ENCODE data around the gene AURKA.

The AURKA gene

GRCh38 chr20:56392132-56392880 lies at the start of gene AURKA, which contains the start of gene CSTF1:
Gene AURKA, minus strand, starts transcription at chr20:56392215. Its CDS starts 4,018 bp downstream, at chr20:56388197.
Gene CSTF1, plus strand, starts transcription at chr20:56392645. Its CDS starts 2,908 bp downstream, at chr20:56395553.
- peak; percentile 94 for DNase-seq

- DNase-seq: no peak
These were observed 48.5 kb upstream of the AURKA start for GRCh38 chr20:56440346-56441007.

- DNase-seq: no peak
These were observed 47.8 kb upstream of the AURKA start for GRCh38 chr20:56439771-56440291.

- DNase-seq: no peak
These were observed 46.3 kb upstream of the AURKA start for GRCh38 chr20:56438284-56438683.

- DNase-seq: no peak
These were observed 45.4 kb upstream of the AURKA start for GRCh38 chr20:56437196-56437960.

- DNase-seq: no peak
These were observed 41.9 kb upstream of the AURKA start for GRCh38 chr20:56433880-56434255.

- DNase-seq: no peak
These were observed 41.3 kb upstream of the AURKA start for GRCh38 chr20:56433221-56433879.

- no peak for DNase-seq
These were observed 39.5 kb upstream of the AURKA start for GRCh38 chr20:56431471-56431870.

- no peak for DNase-seq
These were observed 38.9 kb upstream of the AURKA start for GRCh38 chr20:56430957-56431356.

GRCh38 chr20:56430461-56430860 lies 38.4 kb upstream of the AURKA start:
- DNase-seq: no peak

- DNase-seq: no peak
These were observed 37.9 kb upstream of the AURKA start for GRCh38 chr20:56429941-56430340.

GRCh38 chr20:56429502-56429901 lies 37.5 kb upstream of the AURKA start:
- DNase-seq: no peak

- no peak for DNase-seq
These were observed 36.9 kb upstream of the AURKA start for GRCh38 chr20:56428881-56429280.

- DNase-seq: no peak
These were observed 36.4 kb upstream of the AURKA start for GRCh38 chr20:56428410-56428809.

- no peak for DNase-seq
These were observed 35.8 kb upstream of the AURKA start for GRCh38 chr20:56427797-56428196.

GRCh38 chr20:56426926-56427325 lies 34.9 kb upstream of the AURKA start:
- DNase-seq: no peak

GRCh38 chr20:56426026-56426425 lies 34.0 kb upstream of the AURKA start:
- DNase-seq: no peak

GRCh38 chr20:56424931-56425330 lies 32.9 kb upstream of the AURKA start:
- DNase-seq: no peak

- DNase-seq: no peak
These were observed 31.9 kb upstream of the AURKA start for GRCh38 chr20:56423886-56424285.

GRCh38 chr20:56423211-56423610 lies 31.2 kb upstream of the AURKA start:
- no peak for DNase-seq

- DNase-seq: no peak
These were observed 30.8 kb upstream of the AURKA start for GRCh38 chr20:56422824-56423189.

GRCh38 chr20:56422076-56422823 lies 30.2 kb upstream of the AURKA start:
- no peak for DNase-seq

Data from NCI-H510A (cell line).